ENCODE data around the gene SCIN.

- no peak for TF ChIP-seq CTCF (conservative IDR thresholded peaks at IDR 0.05; ENCODE audit: low read depth, low read length)
- no peak for TF ChIP-seq EZH2 (IDR thresholded peaks at IDR 0.05; ENCODE audit: borderline replicate concordance, low read depth, low read length, poor library complexity, severe bottlenecking)
Observed at GRCh38 chr7:12699299-12699698, 128.8 kb downstream of the SCIN start.

All from A673 (cell line).